ENCODE data around the gene STAC2. TPM values are rescaled to one million over a fixed set of nuclear protein-coding genes. Genes with fewer than 3 reads are reported as not detected.

The STAC2 gene
- total and polyA plus RNA-seq, 2 donors (not counting 1 experiment from before 2014, with no cell fraction given): not detected

DNA sequence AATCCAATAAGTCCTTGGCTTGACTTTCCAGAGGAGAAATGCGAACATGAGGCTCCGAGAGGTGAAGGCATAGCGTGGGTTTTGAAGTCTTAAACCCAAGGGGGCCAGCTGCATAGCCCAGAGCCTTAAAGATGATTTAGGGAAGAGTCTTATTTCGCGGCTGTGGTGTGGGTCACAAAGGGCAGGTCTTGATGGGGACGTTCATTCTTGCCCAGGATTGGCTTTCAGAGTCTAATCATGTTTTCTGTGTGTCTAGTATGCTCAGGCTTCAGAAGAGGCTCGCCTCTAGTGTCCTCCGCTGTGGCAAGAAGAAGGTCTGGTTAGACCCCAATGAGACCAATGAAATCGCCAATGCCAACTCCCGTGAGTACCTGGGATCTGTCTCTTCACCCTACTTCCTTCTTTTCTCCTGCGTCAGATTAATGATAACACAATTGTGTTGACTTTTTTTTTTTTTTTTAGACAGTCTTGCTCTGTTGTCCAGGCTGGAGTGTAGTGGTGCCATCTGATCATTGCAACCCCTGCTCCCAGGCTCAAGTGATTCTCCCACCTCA, 24.7 kb downstream of the STAC2 start:
- Mint-ChIP-seq H3K4me1 (peaks cover 51% of the 10 kb centered on the region), H3K27ac (peak overlapping the region; percentile 100), H3K4me3 (peak overlapping the region; percentile 89), H3K27me3 (no peaks in the 10 kb centered on the region), H3K9me3 (ENCODE audit: insufficient read depth) (no peaks in the 10 kb centered on the region)
- Histone ChIP-seq H3K9me3 (ENCODE audit: control extremely low read depth in 1 of 3, control insufficient read depth in 2 of 3, insufficient read depth in 1 of 3, low read length in 2 of 3) (no peaks in the 10 kb centered on the region), H3K36me3 (replicated peaks in 1 of 2; ENCODE audit: control extremely low read depth in 1 of 2, control insufficient read depth in 1 of 2, extremely low read depth in 1 of 2, insufficient read depth in 2 of 2, low read length in 1 of 2) (peaks cover 4 to 41% of the 10 kb centered on the region in 2 experiments), H2AFZ (ENCODE audit: insufficient read depth, low read depth, low read length, poor library complexity, severe bottlenecking) (peak overlapping the region; percentile 74), H3K9ac (ENCODE audit: low read length) (peak overlapping the region; percentile 91), H3K27ac (ENCODE audit: low read length in 2 of 2) (peak overlapping the region; percentile 89 to 99), H3K27me3 (replicated peaks in 1 of 4; ENCODE audit: control extremely low read depth in 1 of 4, control insufficient read depth in 3 of 4, insufficient read depth in 4 of 4, low read length in 3 of 4) (no peaks in the 10 kb centered on the region), H3K4me2 (replicated peaks; ENCODE audit: low read depth, low read length, poor library complexity, severe bottlenecking) (peak overlapping the region; percentile 83), H3K4me3 (ENCODE audit: control extremely low read depth in 1 of 5, extremely low read depth in 1 of 5, insufficient read depth in 1 of 5, low read depth in 2 of 5, low read length in 4 of 5) (peak overlapping the region; percentile 78 to 100 (median 95)), H3K4me1 (ENCODE audit: control insufficient read depth in 2 of 2, insufficient read depth in 2 of 2, low read length in 2 of 2) (peaks cover 30 to 53% of the 10 kb centered on the region in 2 donors), H3K79me2 (ENCODE audit: control insufficient read depth, insufficient read depth, low read length) (peaks cover 20% of the 10 kb centered on the region), H4K20me1 (ENCODE audit: control insufficient read depth, insufficient read depth, low read length, poor library complexity, severe bottlenecking) (peaks cover 33% of the 10 kb centered on the region)
- 34% methylated on average over 6 of the region's 11 CpGs for WGBS (ENCODE audit: insufficient coverage)
- TF ChIP-seq EZH2 (IDR thresholded peaks at IDR 0.05; ENCODE audit: borderline replicate concordance, insufficient read depth, low read depth, low read length, poor library complexity, severe bottlenecking): no peak
- no peak for TF ChIP-seq CTCF (IDR thresholded peaks at IDR 0.05)
- ChIA-PET CTCF (interaction anchor here (1.3 to 18.9 kb wide), 2 partner anchors 39 to 48 kb away, joined by 3 to 707 read pairs; no protein-coding TSS in a partner anchor), POLR2A (no interaction called here)
- DNase-seq (no peak), ATAC-seq (ENCODE audit: low read depth) (no peak)
- intact Hi-C loops (cut with micrococcal nuclease): loop anchor here (1.0 to 10.0 kb wide), 2 partner anchors 8 to 204 kb away; partner anchors contain the start of gene FBXL20
